Measurements from ENCODE around the gene STRN3.

Gene STRN3

DNA sequence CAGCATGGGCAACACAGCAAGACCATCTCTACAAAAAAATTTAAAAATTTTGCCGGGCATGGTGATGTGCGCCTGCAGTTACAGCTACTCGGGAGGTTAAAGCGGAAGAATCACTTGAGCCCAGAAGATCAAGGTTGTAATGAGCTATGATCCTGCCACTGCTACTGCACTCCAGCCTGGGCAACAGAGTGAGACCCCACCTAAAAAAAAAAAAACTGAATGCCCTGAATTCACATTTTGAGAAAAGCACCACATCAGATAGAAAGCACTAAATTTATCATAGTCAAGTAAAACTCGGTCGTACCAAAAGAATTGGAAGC is 24.9 kb downstream of the STRN3 start:
- H3K36me3 ChIP-seq (ENCODE audit: insufficient read depth, low read length), result no peaks in the 10 kb centered on the region; the same call in 1 of the 2 replicates
- no peaks in the 10 kb centered on the region for H3K9me3 ChIP-seq (ENCODE audit: control insufficient read depth, insufficient read depth, low read length)
- H3K9ac ChIP-seq (ENCODE audit: low read depth, low read length), result no peak overlapping the region
- H3K4me1 ChIP-seq (ENCODE audit: insufficient read depth, low read length), result peaks cover 13% of the 10 kb centered on the region

DNA sequence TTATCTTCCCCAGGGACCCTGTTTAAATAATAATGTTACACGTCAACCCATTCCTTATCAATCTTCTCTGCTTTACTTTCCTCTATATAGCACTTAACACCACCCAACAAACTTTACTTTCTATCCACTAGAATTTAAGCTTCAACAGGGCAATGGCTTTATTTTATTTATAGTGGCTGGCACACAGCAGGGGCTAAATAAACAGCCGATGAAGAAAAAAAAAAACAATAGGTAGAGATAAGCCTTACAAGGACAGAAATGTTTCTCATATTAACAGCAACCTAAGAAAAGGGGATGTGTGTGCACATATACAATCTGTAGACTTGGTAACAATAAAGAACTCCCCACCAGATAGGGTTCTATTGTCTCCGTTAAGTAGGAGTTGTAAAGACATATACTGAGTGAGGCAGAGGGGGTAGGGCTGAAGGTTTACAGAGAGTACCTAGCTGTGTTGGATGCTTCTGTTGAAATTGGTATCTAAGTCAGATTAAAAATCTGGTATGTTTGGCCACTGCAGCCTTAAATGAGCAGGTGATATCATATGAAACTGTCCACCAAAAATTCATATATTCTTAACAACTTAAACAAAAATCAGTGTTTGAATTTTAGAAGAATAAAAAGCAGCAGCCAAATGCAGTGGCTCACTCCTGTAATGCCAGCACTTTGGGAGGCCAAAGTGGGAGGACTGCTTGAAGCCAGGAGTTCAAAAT is 25.4 kb downstream of the STRN3 start:
- no peaks in the 10 kb centered on the region; the same call in 1 of the 2 replicates for H3K36me3 ChIP-seq (ENCODE audit: insufficient read depth, low read length)
- H3K4me1 ChIP-seq (ENCODE audit: insufficient read depth, low read length), result peaks cover 13% of the 10 kb centered on the region
- H3K9me3 ChIP-seq (ENCODE audit: control insufficient read depth, insufficient read depth, low read length), result no peaks in the 10 kb centered on the region

DNA sequence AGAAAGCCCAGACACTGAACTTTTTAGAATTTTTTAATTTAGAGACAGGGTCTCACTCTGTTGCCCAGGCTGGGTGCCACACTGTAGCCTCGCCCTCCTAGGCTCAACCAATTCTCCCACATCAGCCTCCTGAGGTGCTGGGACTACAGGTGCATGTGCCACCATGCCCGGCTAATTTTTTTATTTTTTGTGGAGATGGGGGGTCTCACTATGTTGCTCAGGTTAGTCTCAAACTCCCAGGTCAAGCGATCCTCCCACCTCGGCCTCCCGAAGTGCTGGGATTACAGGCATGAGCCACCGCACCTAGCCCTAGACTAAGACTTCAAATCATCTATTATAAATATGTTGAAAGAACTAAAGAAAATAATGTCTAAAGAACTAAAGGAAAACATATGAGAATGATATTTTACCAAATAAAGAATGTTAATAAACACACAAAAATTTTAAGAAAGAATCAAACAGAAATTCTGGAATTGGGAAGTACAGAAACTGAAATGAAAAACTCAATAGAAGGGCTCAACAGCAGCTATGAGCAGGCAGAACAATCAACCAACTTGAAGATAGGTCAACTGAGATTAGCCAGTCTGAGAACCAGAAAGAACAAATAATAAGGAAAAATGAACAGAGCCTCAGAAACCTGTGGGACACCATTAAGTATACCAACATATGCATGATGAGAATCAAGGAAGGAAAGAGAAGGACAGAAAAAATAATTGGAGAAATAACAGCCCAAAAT is 27.0 kb downstream of the STRN3 start:
- Histone ChIP-seq H3K9me3 (ENCODE audit: control insufficient read depth, insufficient read depth, low read length) (no peaks in the 10 kb centered on the region), H3K4me1 (ENCODE audit: insufficient read depth, low read length) (peaks cover 13% of the 10 kb centered on the region), H3K36me3 (ENCODE audit: insufficient read depth, low read length) (no peaks in the 10 kb centered on the region), H3K9ac (ENCODE audit: low read depth, low read length) (no peak overlapping the region)

More for the DNA sequence above, 25.4 kb downstream of the STRN3 start:
- no peak overlapping the region for H3K9ac ChIP-seq (ENCODE audit: low read depth, low read length)

DNA sequence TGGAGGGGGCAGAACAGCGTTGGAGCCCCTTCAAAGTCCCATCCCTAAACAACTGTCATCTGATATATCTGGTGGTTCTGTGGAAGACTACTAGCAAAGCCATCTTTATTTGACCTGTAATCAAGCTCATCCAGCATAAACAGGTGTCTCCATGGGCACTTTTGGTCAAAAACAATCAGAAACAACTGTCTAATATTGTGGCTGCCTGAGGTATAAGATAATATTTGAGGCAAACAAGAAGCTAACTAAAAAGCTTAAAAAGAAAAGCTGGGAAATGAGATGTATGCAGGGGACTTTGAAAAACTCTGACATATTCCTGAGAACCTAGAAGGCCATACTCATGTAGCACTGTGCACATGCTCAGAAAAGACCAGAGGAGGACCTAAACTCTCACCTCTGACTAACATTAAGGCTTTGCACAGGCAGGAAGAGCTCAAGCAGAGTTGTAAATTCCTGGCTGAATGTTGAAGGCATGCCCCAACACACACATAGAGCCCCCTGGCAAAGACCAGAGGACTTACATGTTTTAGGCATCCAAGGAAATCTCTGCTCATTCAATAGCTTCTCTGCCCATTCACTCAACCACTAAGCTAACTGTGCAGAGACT is 28.0 kb downstream of the STRN3 start:
- Histone ChIP-seq H3K36me3 (ENCODE audit: insufficient read depth, low read length) (no peaks in the 10 kb centered on the region), H3K9me3 (ENCODE audit: control insufficient read depth, insufficient read depth, low read length) (no peaks in the 10 kb centered on the region), H3K4me1 (ENCODE audit: insufficient read depth, low read length) (peaks cover 13% of the 10 kb centered on the region), H3K9ac (ENCODE audit: low read depth, low read length) (no peak overlapping the region)

DNA sequence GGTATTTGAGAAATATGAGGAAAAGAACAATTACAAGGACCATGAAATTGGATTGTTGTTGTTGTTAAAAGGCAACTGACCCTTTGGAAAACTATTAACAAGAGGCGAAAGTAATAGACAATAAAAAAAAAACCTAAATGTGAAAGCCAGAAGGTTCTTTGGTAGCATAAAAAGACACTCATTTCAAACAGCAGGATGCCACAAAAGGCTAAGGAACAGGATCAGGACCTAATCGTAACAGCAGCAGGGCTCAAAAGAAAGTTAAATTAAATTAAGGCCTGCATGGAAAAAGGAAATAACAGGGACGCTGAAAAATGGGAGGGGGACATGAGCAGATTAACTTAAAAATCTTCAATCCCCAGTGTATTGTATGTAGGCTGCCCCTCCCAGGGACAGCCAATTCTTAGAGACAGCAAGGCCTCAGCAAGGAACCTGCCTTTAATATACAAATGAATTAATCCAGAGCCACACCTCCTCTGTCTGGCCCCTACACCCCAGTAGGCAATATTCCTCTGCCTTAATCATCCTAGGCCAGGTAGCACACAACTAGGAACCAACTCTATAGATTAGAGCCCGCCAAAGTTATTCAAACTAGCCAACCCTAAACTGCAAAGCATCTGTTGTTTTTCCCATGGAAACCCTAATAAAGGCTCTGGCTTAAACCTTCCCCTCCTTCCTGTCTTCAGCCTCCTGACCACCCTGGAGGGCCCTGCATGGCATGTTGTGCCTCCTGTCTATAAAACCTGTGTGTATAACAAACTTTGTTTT is 29.1 kb downstream of the STRN3 start:
- Histone ChIP-seq H3K9me3 (ENCODE audit: control insufficient read depth, insufficient read depth, low read length) (no peaks in the 10 kb centered on the region), H3K9ac (ENCODE audit: low read depth, low read length) (no peak overlapping the region), H3K4me1 (ENCODE audit: insufficient read depth, low read length) (peaks cover 13% of the 10 kb centered on the region), H3K36me3 (ENCODE audit: insufficient read depth, low read length) (no peaks in the 10 kb centered on the region)

DNA sequence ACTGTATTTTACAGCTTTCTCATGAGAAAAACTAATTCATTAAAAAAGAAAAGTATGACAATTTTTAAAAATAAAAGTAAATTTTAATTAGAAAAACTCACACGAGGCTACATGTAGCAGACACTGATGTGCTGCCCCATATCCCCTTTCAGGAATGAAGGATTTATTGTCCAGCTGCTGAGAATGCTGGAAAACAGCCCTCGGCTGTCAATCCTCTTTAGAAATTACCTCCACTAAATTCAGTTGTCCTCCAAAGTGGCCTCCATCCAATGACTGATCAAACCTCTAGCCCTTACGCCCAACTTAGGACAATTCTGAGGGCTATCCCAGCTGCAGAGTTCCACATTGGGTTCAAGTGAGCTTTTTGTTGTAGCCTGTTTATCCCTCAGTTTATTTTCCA is 30.5 kb downstream of the STRN3 start:
- Histone ChIP-seq H3K9me3 (ENCODE audit: control insufficient read depth, insufficient read depth, low read length) (no peaks in the 10 kb centered on the region), H3K36me3 (ENCODE audit: insufficient read depth, low read length) (no peaks in the 10 kb centered on the region), H3K4me1 (ENCODE audit: insufficient read depth, low read length) (peaks cover 8% of the 10 kb centered on the region), H3K9ac (ENCODE audit: low read depth, low read length) (no peak overlapping the region)

DNA sequence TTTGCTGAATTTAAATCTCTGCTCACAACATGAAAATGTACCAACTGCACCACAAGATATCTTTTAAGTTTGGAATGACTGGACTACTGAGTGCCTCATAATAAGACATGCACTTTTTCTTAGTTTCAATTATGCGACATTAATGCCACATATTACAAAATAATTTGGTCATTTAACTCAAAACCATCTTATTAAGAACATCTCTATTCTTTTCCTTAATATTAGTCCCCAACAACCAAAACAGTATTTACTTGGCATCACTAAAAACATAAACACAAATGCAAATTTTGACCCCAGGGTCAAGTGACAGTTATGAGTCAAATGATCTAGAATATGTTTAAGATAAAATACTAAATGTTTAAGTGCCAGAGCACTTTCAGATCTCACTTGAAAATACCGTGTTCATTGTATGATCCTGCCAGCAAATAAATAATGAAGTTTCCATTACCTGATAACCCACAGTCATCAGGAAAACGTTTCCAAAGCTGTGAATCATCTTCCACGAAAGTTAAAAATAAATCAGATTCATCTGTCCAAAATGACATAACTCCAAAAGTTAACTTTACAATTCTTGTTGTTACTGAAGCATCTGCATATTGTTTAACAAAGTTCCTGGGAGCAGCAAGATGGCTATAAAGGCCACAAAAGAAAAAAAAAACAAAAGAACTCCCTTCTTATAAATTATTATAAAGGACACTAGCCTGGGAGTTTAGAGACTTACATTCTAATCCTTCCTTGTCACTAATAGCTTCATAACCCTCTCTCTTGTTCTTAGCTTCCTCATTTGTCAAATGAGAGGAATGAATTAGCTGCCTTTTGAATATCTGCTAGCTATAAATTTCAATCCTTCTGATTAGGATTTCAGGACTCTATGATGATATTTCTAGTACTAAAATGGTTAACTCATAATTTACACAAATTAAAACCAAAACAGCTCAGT is 31.2 kb downstream of the STRN3 start:
- no peaks in the 10 kb centered on the region for H3K9me3 ChIP-seq (ENCODE audit: control insufficient read depth, insufficient read depth, low read length)
- H3K4me1 ChIP-seq (ENCODE audit: insufficient read depth, low read length), result peaks cover 8% of the 10 kb centered on the region
- H3K36me3 ChIP-seq (ENCODE audit: insufficient read depth, low read length), result no peaks in the 10 kb centered on the region
- no peak overlapping the region for H3K9ac ChIP-seq (ENCODE audit: low read depth, low read length)

DNA sequence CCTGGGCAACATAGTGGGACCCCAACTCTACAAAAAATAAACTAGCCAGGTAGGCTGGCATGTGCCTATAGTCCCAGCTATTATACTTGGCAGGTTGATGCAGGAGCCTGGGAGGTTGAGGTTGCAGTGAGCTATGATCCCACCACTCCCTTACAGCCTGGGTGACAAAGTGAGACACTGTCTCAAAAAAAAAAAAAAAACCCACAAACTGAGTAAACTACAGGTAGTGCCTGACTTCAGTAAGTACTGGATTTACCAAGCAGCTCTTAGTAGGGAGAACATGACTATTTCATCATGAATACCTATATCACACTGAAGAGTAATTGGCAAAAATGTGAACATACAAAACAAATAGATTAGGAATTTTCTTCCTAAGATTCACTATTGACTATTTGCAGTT is 33.1 kb downstream of the STRN3 start:
- Histone ChIP-seq H3K4me1 (ENCODE audit: insufficient read depth, low read length) (peaks cover 8% of the 10 kb centered on the region), H3K36me3 (ENCODE audit: insufficient read depth, low read length) (no peaks in the 10 kb centered on the region), H3K9me3 (ENCODE audit: control insufficient read depth, insufficient read depth, low read length) (no peaks in the 10 kb centered on the region), H3K9ac (ENCODE audit: low read depth, low read length) (no peak overlapping the region)

DNA sequence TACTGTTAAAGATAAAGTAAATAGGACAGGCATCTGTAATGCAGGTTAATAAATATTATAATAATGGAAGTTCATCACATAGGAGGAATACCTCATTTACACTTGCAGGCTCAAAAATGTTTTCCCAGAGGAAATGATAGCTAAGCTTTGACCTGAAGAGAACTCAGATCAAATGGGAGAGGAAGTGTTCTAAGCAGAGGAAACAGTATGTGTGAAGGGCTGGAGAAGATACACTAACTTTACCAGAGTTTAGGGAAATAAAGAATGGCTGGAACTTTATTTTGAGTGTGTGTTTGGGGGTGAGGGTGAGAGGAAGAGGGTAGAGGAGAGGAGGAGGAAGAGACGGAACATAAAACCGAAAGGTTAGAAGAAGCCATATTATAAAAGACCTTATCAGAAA is 34.8 kb downstream of the STRN3 start:
- no peaks in the 10 kb centered on the region for H3K9me3 ChIP-seq (ENCODE audit: control insufficient read depth, insufficient read depth, low read length)
- H3K36me3 ChIP-seq (ENCODE audit: insufficient read depth, low read length), result no peaks in the 10 kb centered on the region
- no peak overlapping the region for H3K9ac ChIP-seq (ENCODE audit: low read depth, low read length)
- H3K4me1 ChIP-seq (ENCODE audit: insufficient read depth, low read length), result no peaks in the 10 kb centered on the region; the same call in none of the 2 replicates

DNA sequence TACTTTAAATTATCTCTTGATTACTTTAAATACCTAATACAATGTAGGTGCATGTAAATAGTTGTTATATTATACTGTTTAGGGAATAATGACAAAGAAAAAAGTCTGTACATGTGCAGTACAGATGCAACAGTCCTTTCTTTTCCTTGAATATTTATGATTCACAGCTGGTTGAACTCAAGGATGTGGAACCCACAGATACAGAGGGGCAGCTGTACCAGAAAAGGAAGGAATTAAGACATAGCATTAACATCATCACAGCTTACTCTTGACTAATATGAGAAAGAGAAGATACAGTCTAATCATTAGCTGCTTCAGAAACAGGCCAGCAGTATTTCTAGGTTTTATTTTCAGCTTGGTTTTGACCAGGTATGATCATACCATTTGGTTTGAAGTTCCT is 35.4 kb downstream of the STRN3 start:
- no peaks in the 10 kb centered on the region for H3K36me3 ChIP-seq (ENCODE audit: insufficient read depth, low read length)
- no peaks in the 10 kb centered on the region; the same call in none of the 2 replicates for H3K4me1 ChIP-seq (ENCODE audit: insufficient read depth, low read length)
- H3K9me3 ChIP-seq (ENCODE audit: control insufficient read depth, insufficient read depth, low read length), result no peaks in the 10 kb centered on the region
- H3K9ac ChIP-seq (ENCODE audit: low read depth, low read length), result no peak overlapping the region

DNA sequence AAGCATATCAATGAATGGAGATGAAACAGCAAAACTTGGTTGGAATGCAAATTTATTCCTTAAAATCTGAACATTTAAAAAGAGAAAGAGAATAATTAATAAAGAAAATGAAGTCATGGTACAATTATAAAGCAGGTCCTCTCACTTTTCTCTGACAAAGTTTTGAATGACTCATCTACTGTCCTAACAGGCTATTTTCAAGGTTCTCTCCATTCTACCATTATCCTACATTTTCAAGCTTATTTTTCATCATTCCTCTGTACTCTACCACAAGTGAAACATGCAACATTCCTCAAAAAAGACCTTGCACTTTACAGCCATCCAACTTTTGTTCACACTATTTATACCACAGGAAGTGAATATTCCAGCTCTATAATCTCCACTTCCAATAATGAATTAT is 37.7 kb downstream of the STRN3 start:
- H3K4me1 ChIP-seq (ENCODE audit: insufficient read depth, low read length), result no peaks in the 10 kb centered on the region
- H3K36me3 ChIP-seq (ENCODE audit: insufficient read depth, low read length), result no peaks in the 10 kb centered on the region

DNA sequence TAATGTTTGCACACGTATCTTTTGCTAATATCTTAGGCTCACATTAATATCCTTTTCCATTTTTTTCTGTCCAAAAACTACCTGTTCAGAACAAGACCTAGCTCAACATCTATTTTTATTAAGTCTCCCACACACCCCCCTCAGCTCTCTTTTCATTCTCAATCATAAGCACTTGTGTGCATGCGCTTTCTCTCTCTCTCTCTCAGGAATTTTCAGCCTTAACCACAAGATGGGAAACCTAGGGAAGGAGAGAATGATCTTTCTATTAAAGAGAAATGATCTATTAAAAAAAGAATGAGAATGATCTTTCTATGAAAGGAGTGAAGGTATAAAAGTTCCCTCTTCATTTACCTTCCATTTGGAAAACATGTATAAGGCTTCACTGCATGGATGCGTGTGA is 40.4 kb downstream of the STRN3 start:
- H3K4me1 ChIP-seq (ENCODE audit: insufficient read depth, low read length), result no peaks in the 10 kb centered on the region
- H3K9me3 ChIP-seq (ENCODE audit: control insufficient read depth, insufficient read depth, low read length), result no peaks in the 10 kb centered on the region
- H3K9ac ChIP-seq (ENCODE audit: low read depth, low read length), result no peak overlapping the region
- no peaks in the 10 kb centered on the region for H3K36me3 ChIP-seq (ENCODE audit: insufficient read depth, low read length)

More for the DNA sequence above, 37.7 kb downstream of the STRN3 start:
- Histone ChIP-seq H3K9me3 (ENCODE audit: control insufficient read depth, insufficient read depth, low read length) (no peaks in the 10 kb centered on the region), H3K9ac (ENCODE audit: low read depth, low read length) (no peak overlapping the region)

DNA sequence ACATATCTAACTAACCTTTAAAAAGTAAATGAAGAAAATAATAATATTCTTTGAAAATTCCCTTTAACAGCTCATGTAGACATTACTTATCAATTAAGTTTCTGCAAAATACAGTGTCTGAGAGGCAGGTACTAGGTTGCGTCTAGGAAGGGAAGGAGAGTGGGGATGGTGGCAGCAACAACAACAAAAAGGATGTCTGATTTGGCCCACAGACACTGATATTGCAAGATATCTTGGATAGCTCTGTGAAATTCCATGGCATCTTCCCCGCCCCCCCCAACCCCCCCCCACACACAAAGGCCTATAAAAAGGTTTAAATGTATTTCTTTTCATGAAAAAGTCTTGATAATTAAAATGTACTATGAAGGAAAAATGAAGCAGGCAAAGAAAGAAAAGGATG is 42.3 kb downstream of the STRN3 start:
- Histone ChIP-seq H3K4me1 (ENCODE audit: insufficient read depth, low read length) (no peaks in the 10 kb centered on the region), H3K9me3 (ENCODE audit: control insufficient read depth, insufficient read depth, low read length) (no peaks in the 10 kb centered on the region), H3K36me3 (ENCODE audit: insufficient read depth, low read length) (no peaks in the 10 kb centered on the region), H3K9ac (ENCODE audit: low read depth, low read length) (no peak overlapping the region)

Data from ES-I3 (cell line).